ENCODE results near the gene TPSB2. TPM values are rescaled to one million over a fixed set of nuclear protein-coding genes. Genes with fewer than 3 reads are reported as not detected.
"Not testable (repeated sequence)": the region's sequence is repeated elsewhere in the genome, so short reads cannot be mapped to it uniquely, and the experiment has no call there.

Gene TPSB2
- total RNA-seq, 1 experiment from 2014 or later: not detected

DNA sequence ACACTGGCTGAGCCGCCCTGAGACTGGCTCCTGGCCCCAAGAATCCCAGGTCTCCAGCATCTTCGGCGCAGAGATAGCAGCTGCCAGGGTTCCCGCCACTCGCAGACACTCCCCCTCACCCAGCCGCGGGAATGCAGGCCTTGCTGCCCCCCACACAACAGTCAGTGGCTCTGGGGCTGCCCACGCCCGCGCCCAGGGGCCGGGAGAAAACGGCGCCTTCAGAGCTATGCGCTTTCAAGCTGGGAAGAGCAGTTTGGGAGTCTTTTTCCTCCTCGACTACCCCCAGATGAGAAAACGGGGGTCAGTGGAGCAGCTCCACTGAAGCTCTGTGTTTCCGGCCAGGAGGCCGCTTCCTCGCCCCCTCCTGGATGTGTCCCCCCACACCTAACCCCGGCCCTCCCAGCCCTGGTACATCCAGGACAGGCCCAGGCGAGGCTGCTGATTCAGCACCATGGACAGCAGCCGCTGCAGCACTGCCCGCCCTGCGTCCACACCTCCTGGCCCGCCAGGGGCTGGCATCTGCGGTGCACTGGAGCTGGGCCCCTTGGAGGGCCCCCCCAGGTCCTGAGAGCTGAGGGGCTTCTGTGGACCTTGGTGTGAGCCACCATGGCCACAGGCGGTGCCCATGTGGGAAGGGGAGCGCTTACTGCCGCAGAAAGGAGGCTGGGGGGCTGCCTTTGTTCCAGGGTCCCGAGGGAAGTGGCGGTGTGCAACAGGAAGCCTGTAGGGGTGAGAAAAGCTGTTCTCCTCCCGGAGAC is 41.4 kb downstream of the TPSB2 start:
- ChIA-PET RAD21 (ENCODE audit: low non-redundant PET in 1 of 2, low total read pairs in 2 of 2, uncharacterized antibody in 2 of 2, unreplicated experiment in 2 of 2) (no interaction called here), CTCF (no interaction called here)
- no peaks in the 10 kb centered on the region for H4K20me1 ChIP-seq (ENCODE audit: insufficient read depth)

DNA sequence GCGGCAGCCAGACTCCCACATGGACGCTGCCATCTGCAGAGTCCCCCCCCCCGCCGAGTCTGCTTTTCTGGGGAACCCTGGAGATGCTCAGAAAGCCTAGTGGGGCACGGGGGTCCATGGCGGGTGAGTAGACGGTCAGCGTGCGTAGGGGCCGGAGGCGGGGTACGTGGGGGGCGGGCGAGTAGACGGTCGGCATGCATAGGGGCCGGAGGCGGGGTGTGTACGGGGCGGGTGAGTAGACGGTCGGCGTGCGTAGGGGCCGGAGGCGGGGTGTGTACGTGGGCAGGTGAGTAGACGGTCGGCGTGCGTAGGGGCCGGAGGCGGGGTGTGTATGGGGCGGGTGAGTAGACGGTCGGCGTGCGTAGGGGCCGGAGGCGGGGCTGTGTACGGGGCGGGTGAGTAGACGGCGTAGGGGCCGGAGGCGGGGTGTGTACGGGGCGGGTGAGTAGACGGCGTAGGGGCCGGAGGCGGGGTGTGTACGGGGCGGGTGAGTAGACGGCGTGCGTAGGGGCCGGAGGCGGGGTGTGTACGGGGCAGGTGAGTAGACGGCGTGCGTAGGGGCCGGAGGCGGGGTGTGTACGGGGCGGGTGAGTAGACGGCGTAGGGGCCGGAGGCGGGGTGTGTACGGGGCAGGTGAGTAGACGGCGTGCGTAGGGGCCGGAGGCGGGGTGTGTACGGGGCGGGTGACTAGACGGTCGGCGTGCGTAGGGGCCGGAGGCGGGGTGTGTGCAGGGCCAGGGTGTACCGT is 44.4 kb downstream of the TPSB2 start:
- H3K79me2 ChIP-seq (ENCODE audit: insufficient read depth, low read length); H3K4me3 ChIP-seq (replicated peaks in 1 of 2; ENCODE audit: low read depth in 1 of 2, low read length in 2 of 2); CTCF ChIA-PET; H3K9ac ChIP-seq (ENCODE audit: low read length); H4K20me1 ChIP-seq (ENCODE audit: insufficient read depth); POLR2A ChIA-PET; H3K4me2 ChIP-seq (ENCODE audit: low read length); H3K27me3 ChIP-seq (ENCODE audit: insufficient read depth, low read length); RAD21 ChIA-PET (ENCODE audit: low non-redundant PET in 1 of 2, low total read pairs in 2 of 2, uncharacterized antibody in 2 of 2, unreplicated experiment in 2 of 2); H3K9me2 ChIP-seq (ENCODE audit: insufficient read depth); H3K27ac ChIP-seq (ENCODE audit: low read depth, low read length); H3K36me3 ChIP-seq (ENCODE audit: control insufficient read depth in 1 of 2, insufficient read depth in 2 of 2, low read length in 2 of 2); intact Hi-C loops (cut with micrococcal nuclease); DNase-seq (ENCODE audit: low read depth, low spot score); BruUV-seq (replicated peaks); H2AFZ ChIP-seq (ENCODE audit: low read depth, low read length, poor library complexity, severe bottlenecking); H3K9me3 ChIP-seq (ENCODE audit: control insufficient read depth in 1 of 2, insufficient read depth in 1 of 2, low read depth in 1 of 2, low read length in 2 of 2); ATAC-seq: not testable (repeated sequence)
- peaks cover 24 to 34% of the 10 kb centered on the region in 2 experiments for H3K4me1 ChIP-seq (ENCODE audit: control insufficient read depth in 1 of 2, insufficient read depth in 2 of 2, low read length in 2 of 2)

More for the DNA sequence above, 41.4 kb downstream of the TPSB2 start:
- H3K79me2 ChIP-seq (ENCODE audit: insufficient read depth, low read length): no peaks in the 10 kb centered on the region; the same call in 1 of the 2 replicates
- no peaks in the 10 kb centered on the region for H3K9me2 ChIP-seq (ENCODE audit: insufficient read depth)
- ATAC-seq: peak; percentile 42
- H3K9ac ChIP-seq (ENCODE audit: low read length): no peak overlapping the region
- no peak overlapping the region for H2AFZ ChIP-seq (ENCODE audit: low read depth, low read length, poor library complexity, severe bottlenecking)
- H3K4me3 ChIP-seq (replicated peaks in 1 of 2; ENCODE audit: low read depth in 1 of 2, low read length in 2 of 2): no peak overlapping the region
- DNase-seq (ENCODE audit: low read depth, low spot score): no peak
- no TSS peak for BruUV-seq (replicated peaks)
- H3K4me2 ChIP-seq (ENCODE audit: low read length): no peak overlapping the region
- intact Hi-C loops (cut with micrococcal nuclease): no loop called here
- TF ChIP-seq, protein P1, sequence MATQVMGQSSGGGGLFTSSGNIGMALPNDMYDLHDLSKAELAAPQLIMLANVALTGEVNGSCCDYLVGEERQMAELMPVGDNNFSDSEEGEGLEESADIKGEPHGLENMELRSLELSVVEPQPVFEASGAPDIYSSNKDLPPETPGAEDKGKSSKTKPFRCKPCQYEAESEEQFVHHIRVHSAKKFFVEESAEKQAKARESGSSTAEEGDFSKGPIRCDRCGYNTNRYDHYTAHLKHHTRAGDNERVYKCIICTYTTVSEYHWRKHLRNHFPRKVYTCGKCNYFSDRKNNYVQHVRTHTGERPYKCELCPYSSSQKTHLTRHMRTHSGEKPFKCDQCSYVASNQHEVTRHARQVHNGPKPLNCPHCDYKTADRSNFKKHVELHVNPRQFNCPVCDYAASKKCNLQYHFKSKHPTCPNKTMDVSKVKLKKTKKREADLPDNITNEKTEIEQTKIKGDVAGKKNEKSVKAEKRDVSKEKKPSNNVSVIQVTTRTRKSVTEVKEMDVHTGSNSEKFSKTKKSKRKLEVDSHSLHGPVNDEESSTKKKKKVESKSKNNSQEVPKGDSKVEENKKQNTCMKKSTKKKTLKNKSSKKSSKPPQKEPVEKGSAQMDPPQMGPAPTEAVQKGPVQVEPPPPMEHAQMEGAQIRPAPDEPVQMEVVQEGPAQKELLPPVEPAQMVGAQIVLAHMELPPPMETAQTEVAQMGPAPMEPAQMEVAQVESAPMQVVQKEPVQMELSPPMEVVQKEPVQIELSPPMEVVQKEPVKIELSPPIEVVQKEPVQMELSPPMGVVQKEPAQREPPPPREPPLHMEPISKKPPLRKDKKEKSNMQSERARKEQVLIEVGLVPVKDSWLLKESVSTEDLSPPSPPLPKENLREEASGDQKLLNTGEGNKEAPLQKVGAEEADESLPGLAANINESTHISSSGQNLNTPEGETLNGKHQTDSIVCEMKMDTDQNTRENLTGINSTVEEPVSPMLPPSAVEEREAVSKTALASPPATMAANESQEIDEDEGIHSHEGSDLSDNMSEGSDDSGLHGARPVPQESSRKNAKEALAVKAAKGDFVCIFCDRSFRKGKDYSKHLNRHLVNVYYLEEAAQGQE (IDR thresholded peaks at IDR 0.05; ENCODE audit: low read depth): peak; percentile 91; the same call in 1 of the 2 replicates
- TF ChIP-seq EGR1 (IDR thresholded peaks at IDR 0.05; ENCODE audit: low read depth): no peak
- no peaks in the 10 kb centered on the region for H3K9me3 ChIP-seq (ENCODE audit: control insufficient read depth in 1 of 2, insufficient read depth in 1 of 2, low read depth in 1 of 2, low read length in 2 of 2)
- no peaks in the 10 kb centered on the region for H3K36me3 ChIP-seq (ENCODE audit: control insufficient read depth in 1 of 2, insufficient read depth in 2 of 2, low read length in 2 of 2)
- peaks cover 13 to 24% of the 10 kb centered on the region in 2 experiments for H3K4me1 ChIP-seq (ENCODE audit: control insufficient read depth in 1 of 2, insufficient read depth in 2 of 2, low read length in 2 of 2)
- no peak overlapping the region for H3K27ac ChIP-seq (ENCODE audit: low read depth, low read length)
- POLR2A ChIA-PET: no interaction called here
- no peaks in the 10 kb centered on the region for H3K27me3 ChIP-seq (ENCODE audit: insufficient read depth, low read length)
